Testis (tissue), 3 donors: Measurements from ENCODE around the gene SSBP3. TPM values are rescaled to one million over a fixed set of nuclear protein-coding genes. Genes with fewer than 3 reads are reported as not detected.

Experiments used
- DNase-seq: peaks from one replicate; pipeline ENCODE4 v3.0.0-alpha.2; 2019
- H3K27ac ChIP-seq, 2 donors: fragments of 200-600 bp; sonication (generic); one replicate each; pipeline ENCODE4 v1.5.1; 2019
- H3K27me3 ChIP-seq: fragments of 200-600 bp; sonication (generic); one replicate; pipeline ENCODE4 v1.5.1; 2019
- H3K36me3 ChIP-seq: fragments of 200-600 bp; sonication (generic); one replicate; pipeline ENCODE4 v1.5.1; 2017; ENCODE audit warnings: low read depth; ENCODE audit errors: missing control alignments
- H3K4me1 ChIP-seq: fragments of 200-600 bp; sonication (generic); one replicate; pipeline ENCODE4 v1.5.1; 2019
- H3K4me3 ChIP-seq, 2 donors: fragments of 200-600 bp; sonication (generic); one replicate each; pipeline ENCODE4 v1.5.1; 2017 to 2019
- H3K9me3 ChIP-seq: fragments of 200-600 bp; sonication (generic); one replicate; pipeline ENCODE4 v1.5.1; 2017
- CTCF ChIP-seq, 3 experiments: fragments of 450-650 bp in 2 of 3; fragments of 200-600 bp in 1 of 3; sonication (generic) in 1 of 3; IDR thresholded peaks; one replicate each; pipeline ENCODE4 v1.5.1; 2016 to 2019; ENCODE audit warnings: antibody characterized with exemption in 3 of 3, mild to moderate bottlenecking in 2 of 3, moderate library complexity in 1 of 3
- POLR2A ChIP-seq: fragments of 450-650 bp; IDR thresholded peaks from one replicate; pipeline ENCODE4 v1.6.1; 2017; ENCODE audit warnings: antibody characterized with exemption, mild to moderate bottlenecking, moderate library complexity
- WGBS, 2 donors: methylation state at CpG; one replicate each; pipeline ENCODE4 v1.1.5; 2018; 5-methylcytosine and 5-hydroxymethylcytosine counted together
- intact Hi-C: fragments of 100-400 bp; cut with DNase I; formaldehyde crosslinking; loops from one replicate; pipeline ENCODE4 v1.15.1; 2023; ENCODE audit warnings: low total_unique reads
- polyA plus RNA-seq: library from polyadenylated mRNA; stranded (reverse); fragments of 350-450 nt; fragmentation: Illumina TruSeq; extraction: RNeasy Lipid Tissue Mini Kit (QIAGEN cat#74804); gene quantifications from one replicate; pipeline ENCODE4 v1.2.3, GENCODE V29; 2014; ENCODE audit warnings: low read depth, low replicate concordance; ENCODE audit not compliant: insufficient read depth
- total RNA-seq, 2 donors: library from RNA; depleted of rRNA; stranded (reverse); fragments of >200 nt; gene quantifications; one replicate each; pipeline ENCODE4 v1.2.3, GENCODE V29; 2016

The SSBP3 gene
- total and polyA plus RNA-seq, 3 donors from 2014 or later, result 88.8 to 99.0 (median 91.6) TPM

GRCh38 chr1:54318246-54318814, 87.9 kb downstream of the SSBP3 start:
- peaks cover 31% of the 10 kb centered on the region for H3K4me1 ChIP-seq
- H3K4me3 ChIP-seq, result no peak overlapping the region
- H3K36me3 ChIP-seq, result no peaks in the 10 kb centered on the region
- H3K27me3 ChIP-seq, result no peaks in the 10 kb centered on the region
- TF ChIP-seq CTCF (IDR thresholded peaks at IDR 0.05) (no peak), POLR2A (no peak)
- H3K27ac ChIP-seq, result no peak overlapping the region
- no peak for DNase-seq
- H3K9me3 ChIP-seq, result no peaks in the 10 kb centered on the region
- WGBS, 2 donors, result 77 to 89% methylated on average over 4 of the region's 4 CpGs
- intact Hi-C loops, result no loop called here

GRCh38 chr1:54317084-54317483, 89.1 kb downstream of the SSBP3 start:
- Histone ChIP-seq H3K27me3 (no peaks in the 10 kb centered on the region), H3K4me3 (no peak overlapping the region), H3K36me3 (no peaks in the 10 kb centered on the region), H3K4me1 (peaks cover 37% of the 10 kb centered on the region), H3K27ac (no peak overlapping the region), H3K9me3 (no peaks in the 10 kb centered on the region)
- 87 to 94% methylated on average over 7 of the region's 7 CpGs for WGBS, 2 donors
- TF ChIP-seq POLR2A, result no peak
- no peak for TF ChIP-seq CTCF (IDR thresholded peaks at IDR 0.05)
- intact Hi-C loops, result no loop called here
- no peak for DNase-seq

- no peak for TF ChIP-seq POLR2A
- Histone ChIP-seq H3K36me3 (no peaks in the 10 kb centered on the region), H3K4me1 (peaks cover 49% of the 10 kb centered on the region), H3K27me3 (no peaks in the 10 kb centered on the region), H3K4me3 (no peak overlapping the region), H3K9me3 (no peaks in the 10 kb centered on the region), H3K27ac (peak overlapping the region; percentile 68 to 69)
- WGBS, 2 donors, result 38 to 42% methylated on average over 4 of the region's 4 CpGs
- peak; percentile 73 for DNase-seq
- intact Hi-C loops, result no loop called here
Observed at GRCh38 chr1:54315099-54315498, 91.1 kb downstream of the SSBP3 start.

- peak overlapping the region; percentile 68 to 69 for H3K27ac ChIP-seq
- DNase-seq, result peak; percentile 58
- H3K9me3 ChIP-seq, result no peaks in the 10 kb centered on the region
- peaks cover 53% of the 10 kb centered on the region for H3K4me1 ChIP-seq
- H3K4me3 ChIP-seq, result no peak overlapping the region
- H3K27me3 ChIP-seq, result no peaks in the 10 kb centered on the region
- WGBS, 2 donors, result 38 to 44% methylated on average over 6 of the region's 6 CpGs
- H3K36me3 ChIP-seq, result no peaks in the 10 kb centered on the region
- intact Hi-C loops, result no loop called here
- TF ChIP-seq CTCF (IDR thresholded peaks at IDR 0.05) (no peak), POLR2A (no peak)
Observed at GRCh38 chr1:54314696-54315095, 91.5 kb downstream of the SSBP3 start.

- peak overlapping the region; percentile 68 to 69 for H3K27ac ChIP-seq
- WGBS, 2 donors, result 26 to 27% methylated on average over 7 of the region's 7 CpGs
- peak; percentile 81 for DNase-seq
- peaks cover 62% of the 10 kb centered on the region for H3K4me1 ChIP-seq
- no peaks in the 10 kb centered on the region for H3K36me3 ChIP-seq
- H3K9me3 ChIP-seq, result no peaks in the 10 kb centered on the region
- intact Hi-C loops, result no loop called here
- H3K4me3 ChIP-seq, result no peak overlapping the region
- TF ChIP-seq POLR2A (no peak), CTCF (IDR thresholded peaks at IDR 0.05) (no peak)
- no peaks in the 10 kb centered on the region for H3K27me3 ChIP-seq
Observed at GRCh38 chr1:54312796-54313316, 93.3 kb downstream of the SSBP3 start.
